Superior temporal gyrus (tissue), 1 donor: ENCODE results near the gene BAZ2B.
A peak's percentile ranks its signal among the peaks of the same experiment; 100 is the strongest.

Experiments
- DNase-seq: peaks from one replicate; pipeline ENCODE4 v3.0.0-alpha.2; 2016; ENCODE audit errors: extremely low spot score

The BAZ2B gene

GRCh38 chr2:159617100-159617499 lies 752 bp upstream of the BAZ2B start:
- DNase-seq: no peak

GRCh38 chr2:159615367-159616285 lies 722 bp downstream of the BAZ2B start:
- peak; percentile 75 for DNase-seq

- peak; percentile 80 for DNase-seq
Measured at GRCh38 chr2:159614534-159615366, 1.6 kb downstream of the BAZ2B start.

GRCh38 chr2:159613651-159614285 lies 2.6 kb downstream of the BAZ2B start:
- DNase-seq: peak; percentile 81

- DNase-seq: peak; percentile 63
Measured at GRCh38 chr2:159613091-159613490, 3.3 kb downstream of the BAZ2B start.

GRCh38 chr2:159612255-159612901 lies 4.0 kb downstream of the BAZ2B start:
- peak; percentile 80 for DNase-seq

- no peak for DNase-seq
Measured at GRCh38 chr2:159609811-159610549, 6.4 kb downstream of the BAZ2B start.

GRCh38 chr2:159608723-159609308 lies 7.5 kb downstream of the BAZ2B start:
- no peak for DNase-seq

GRCh38 chr2:159608108-159608507 lies 8.2 kb downstream of the BAZ2B start:
- DNase-seq: no peak

GRCh38 chr2:159606287-159606686 lies 10.1 kb downstream of the BAZ2B start:
- DNase-seq: peak; percentile 35

- peak; percentile 24 for DNase-seq
Measured at GRCh38 chr2:159605441-159606178, 10.7 kb downstream of the BAZ2B start.

GRCh38 chr2:159604159-159604558 lies 12.2 kb downstream of the BAZ2B start:
- DNase-seq: no peak

GRCh38 chr2:159600752-159601151 lies 15.6 kb downstream of the BAZ2B start:
- DNase-seq: peak; percentile 57

- peak; percentile 47 for DNase-seq
Measured at GRCh38 chr2:159595410-159596046, 20.8 kb downstream of the BAZ2B start.

- DNase-seq: peak; percentile 68
Measured at GRCh38 chr2:159592441-159592840, 23.9 kb downstream of the BAZ2B start.

- no peak for DNase-seq
Measured at GRCh38 chr2:159591221-159591620, 25.1 kb downstream of the BAZ2B start.

GRCh38 chr2:159589286-159589685 lies 27.1 kb downstream of the BAZ2B start:
- DNase-seq: no peak

GRCh38 chr2:159586034-159586433 lies 30.3 kb downstream of the BAZ2B start:
- DNase-seq: no peak

GRCh38 chr2:159585622-159586021 lies 30.7 kb downstream of the BAZ2B start:
- DNase-seq: no peak
